ENCODE measurements around the gene CCDC70. TPM values are rescaled to one million over a fixed set of nuclear protein-coding genes. Genes with fewer than 3 reads are reported as not detected.
"Not testable (repeated sequence)": the region's sequence is repeated elsewhere in the genome, so short reads cannot be mapped to it uniquely, and the experiment has no call there.

CCDC70 gene
- total and polyA plus RNA-seq, 8 donors, result not detected

- H3K9me3 ChIP-seq, result no peaks in the 10 kb centered on the region
- no peaks in the 10 kb centered on the region for H3K36me3 ChIP-seq
- intact Hi-C loops (cut with DNase I), result no loop called here
- ATAC-seq (peak in 2 of 4 donors; percentile 19 to 51), DNase-seq (no peak), FAIRE-seq (no peak)
- H3K4me3 ChIP-seq, result no peak overlapping the region
- H3K4me1 ChIP-seq, result no peaks in the 10 kb centered on the region
- TF ChIP-seq CTCF (IDR thresholded peaks at IDR 0.05), result no peak
- WGBS, 2 donors, result 69 to 70% methylated on average over 8 of the region's 8 CpGs
- H3K27ac ChIP-seq, result no peak overlapping the region
- no peaks in the 10 kb centered on the region for H3K27me3 ChIP-seq
These were observed 45.4 kb downstream of the CCDC70 start for GRCh38 chr13:51907040-51907732.

DNA sequence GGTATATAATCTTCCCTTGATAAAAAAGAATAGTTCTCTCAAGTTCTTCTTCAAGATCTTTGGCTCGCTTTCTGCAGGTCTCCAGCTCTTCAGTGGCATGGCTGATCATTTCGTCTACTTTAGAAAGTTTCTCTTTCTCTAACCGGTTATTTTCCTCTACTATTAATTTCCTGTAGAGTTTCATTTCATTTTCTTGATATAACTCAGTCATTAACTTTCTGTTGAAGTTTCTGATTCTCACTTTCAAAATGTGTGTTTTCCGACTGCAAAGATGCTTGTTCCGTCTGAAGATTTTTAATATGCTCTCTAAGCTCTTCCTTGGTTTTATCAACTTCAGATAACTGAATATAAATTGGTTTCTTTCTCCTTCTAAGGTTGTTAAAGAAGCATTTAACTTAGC is 47.5 kb downstream of the CCDC70 start:
- ATAC-seq; H3K4me3 ChIP-seq; H3K36me3 ChIP-seq; H3K4me1 ChIP-seq; intact Hi-C loops (cut with DNase I); H3K27me3 ChIP-seq; FAIRE-seq; DNase-seq; H3K9me3 ChIP-seq; H3K27ac ChIP-seq: not testable (repeated sequence)
- WGBS, 2 donors, result 91 to 93% methylated on average over 5 of the region's 5 CpGs

GRCh38 chr13:51910508-51910907 is 48.7 kb downstream of the CCDC70 start:
- no peak for TF ChIP-seq CTCF (IDR thresholded peaks at IDR 0.05)
- Histone ChIP-seq H3K27ac (no peak overlapping the region), H3K27me3 (no peaks in the 10 kb centered on the region), H3K4me1 (no peaks in the 10 kb centered on the region), H3K36me3 (no peaks in the 10 kb centered on the region), H3K4me3 (no peak overlapping the region), H3K9me3 (no peaks in the 10 kb centered on the region)
- ATAC-seq, result no peak
- intact Hi-C loops (cut with DNase I), result no loop called here
- no peak for FAIRE-seq
- DNase-seq, result no peak
- WGBS, 2 donors, result 91 to 92% methylated on average over 12 of the region's 12 CpGs

GRCh38 chr13:51912091-51912490 is 50.3 kb downstream of the CCDC70 start:
- TF ChIP-seq CTCF (IDR thresholded peaks at IDR 0.05), result no peak
- Histone ChIP-seq H3K27ac (no peak overlapping the region), H3K4me3 (no peak overlapping the region), H3K9me3 (no peaks in the 10 kb centered on the region), H3K27me3 (no peaks in the 10 kb centered on the region), H3K4me1 (no peaks in the 10 kb centered on the region), H3K36me3 (no peaks in the 10 kb centered on the region)
- ATAC-seq (peak in 3 of 4 donors; percentile 72 to 93 (median 89)), DNase-seq (peak in 2 of 6 donors; percentile 14 to 23), FAIRE-seq (no peak)
- intact Hi-C loops (cut with DNase I), result no loop called here
- 64 to 69% methylated on average over 10 of the region's 10 CpGs for WGBS, 2 donors

- intact Hi-C loops (cut with DNase I), result no loop called here
- 72 to 76% methylated on average over 11 of the region's 11 CpGs for WGBS, 2 donors
- DNase-seq, result no peak
These were observed 50.9 kb downstream of the CCDC70 start for GRCh38 chr13:51912511-51913225.

More at GRCh38 chr13:51912511-51913225, 50.9 kb downstream of the CCDC70 start:
- Histone ChIP-seq H3K4me3 (no peak overlapping the region), H3K27me3 (no peaks in the 10 kb centered on the region), H3K27ac (no peak overlapping the region), H3K9me3 (no peaks in the 10 kb centered on the region), H3K4me1 (no peaks in the 10 kb centered on the region), H3K36me3 (no peaks in the 10 kb centered on the region)
- peak in 1 of 4 donors; percentile 22 for ATAC-seq
- TF ChIP-seq CTCF (IDR thresholded peaks at IDR 0.05), result no peak
- no peak for FAIRE-seq
